ENCODE measurements around the gene MAML2. TPM values are rescaled to one million over a fixed set of nuclear protein-coding genes. Genes with fewer than 3 reads are reported as not detected.

The MAML2 gene
- total RNA-seq, 1 experiment from 2014 or later, result 2.7 TPM

DNA sequence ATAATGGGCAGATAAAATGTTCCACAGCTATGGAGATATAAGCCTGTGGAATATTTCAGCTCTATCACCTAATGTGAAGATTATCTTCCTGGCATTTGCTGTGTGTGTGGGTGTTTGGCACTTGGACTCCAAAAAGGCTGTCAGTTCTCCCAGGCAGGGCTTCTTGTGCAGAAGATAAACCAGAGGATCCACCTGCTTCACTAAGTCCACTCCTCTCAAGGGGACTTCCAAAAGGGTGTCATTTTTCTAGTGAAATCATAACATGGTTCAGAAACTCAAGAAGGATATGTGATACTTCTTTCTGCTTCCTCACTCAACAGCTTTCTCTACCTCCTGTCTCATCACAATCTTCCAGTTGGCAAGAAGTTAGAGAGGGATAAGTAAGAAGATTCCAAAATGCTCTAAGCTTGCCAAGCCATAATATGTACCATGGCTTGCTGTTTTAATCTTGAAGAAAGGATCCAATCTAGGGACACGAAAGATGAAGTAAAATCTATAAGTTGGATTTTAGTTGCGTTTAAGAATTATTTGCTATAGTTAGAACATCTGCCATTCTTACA, 212.9 kb downstream of the MAML2 start:
- no peak overlapping the region for H2AK5ac ChIP-seq (ENCODE audit: insufficient read length, low read length)
- no peaks in the 10 kb centered on the region for H3K4me1 ChIP-seq (ENCODE audit: insufficient read depth, low read length)
- no peak overlapping the region for H2BK20ac ChIP-seq (ENCODE audit: low read depth, low read length, poor library complexity, severe bottlenecking)
- no peak overlapping the region for H3K4me3 Mint-ChIP-seq
- H3K79me1 ChIP-seq (ENCODE audit: insufficient read depth, low read depth, low read length, poor library complexity, severe bottlenecking), result no peaks in the 10 kb centered on the region
- peaks cover 0 to 3% of the 10 kb centered on the region in 2 experiments; a peak in 1 of 4 replicates for H3K4me1 Mint-ChIP-seq
- H2BK12ac ChIP-seq (ENCODE audit: insufficient read length, low read depth, low read length), result no peak overlapping the region
- H3K9ac ChIP-seq (ENCODE audit: extremely low read depth, insufficient read length, low read length), result no peak overlapping the region
- no peaks in the 10 kb centered on the region for H3K79me2 ChIP-seq (ENCODE audit: insufficient read depth, low read length)
- H3K18ac ChIP-seq (ENCODE audit: insufficient read length, low read depth, low read length), result no peak overlapping the region
- WGBS (ENCODE audit: extremely low coverage, insufficient read length, low lambda C conversion rate), result no CpG with 5 or more reads among the region's 2 CpGs
- no peak overlapping the region for H4K8ac ChIP-seq (replicated peaks; ENCODE audit: insufficient read length, low read depth, low read length)
- H3K23ac ChIP-seq (ENCODE audit: insufficient read length, low read depth, low read length), result no peak overlapping the region
- H3T11ph ChIP-seq (ENCODE audit: low read length), result no peak overlapping the region
- no peak overlapping the region for H3K27ac Mint-ChIP-seq
- no peak overlapping the region for H3K4me2 ChIP-seq (ENCODE audit: insufficient read depth, insufficient read length, low read length)
- H3K36me3 Mint-ChIP-seq (ENCODE audit: insufficient read depth in 1 of 3, low read depth in 3 of 3), result no peaks in the 10 kb centered on the region
- H2BK120ac ChIP-seq (ENCODE audit: low read depth, low read length, poor library complexity, severe bottlenecking), result no peak overlapping the region
- H2BK5ac ChIP-seq (ENCODE audit: insufficient read length, low read length), result no peak overlapping the region
- DNase-seq, result no peak
- H4K20me1 ChIP-seq (ENCODE audit: control insufficient read depth, insufficient read depth, insufficient read length), result no peaks in the 10 kb centered on the region
- no peak overlapping the region for H3K14ac ChIP-seq (ENCODE audit: insufficient read depth, low read length)
- no peaks in the 10 kb centered on the region for H3K9me3 ChIP-seq (ENCODE audit: control insufficient read depth, low read depth, low read length)
- no peak overlapping the region for H4K5ac ChIP-seq (ENCODE audit: insufficient read length, low read depth, low read length)
- no peaks in the 10 kb centered on the region for H3K27me3 ChIP-seq (ENCODE audit: insufficient read depth, low read length)
- no peaks in the 10 kb centered on the region for H3K27me3 Mint-ChIP-seq (ENCODE audit: low read depth)
- H4K91ac ChIP-seq (ENCODE audit: insufficient read length, low read depth, low read length), result no peak overlapping the region
- no peak overlapping the region for H3K27ac ChIP-seq (ENCODE audit: insufficient read length, low read depth, low read length)
- no peaks in the 10 kb centered on the region for H3K9me3 Mint-ChIP-seq
- H3K4ac ChIP-seq (ENCODE audit: low read depth, low read length), result no peak overlapping the region
- H3K56ac ChIP-seq (ENCODE audit: insufficient read length, low read depth, low read length), result no peak overlapping the region
- TF ChIP-seq, protein P1, sequence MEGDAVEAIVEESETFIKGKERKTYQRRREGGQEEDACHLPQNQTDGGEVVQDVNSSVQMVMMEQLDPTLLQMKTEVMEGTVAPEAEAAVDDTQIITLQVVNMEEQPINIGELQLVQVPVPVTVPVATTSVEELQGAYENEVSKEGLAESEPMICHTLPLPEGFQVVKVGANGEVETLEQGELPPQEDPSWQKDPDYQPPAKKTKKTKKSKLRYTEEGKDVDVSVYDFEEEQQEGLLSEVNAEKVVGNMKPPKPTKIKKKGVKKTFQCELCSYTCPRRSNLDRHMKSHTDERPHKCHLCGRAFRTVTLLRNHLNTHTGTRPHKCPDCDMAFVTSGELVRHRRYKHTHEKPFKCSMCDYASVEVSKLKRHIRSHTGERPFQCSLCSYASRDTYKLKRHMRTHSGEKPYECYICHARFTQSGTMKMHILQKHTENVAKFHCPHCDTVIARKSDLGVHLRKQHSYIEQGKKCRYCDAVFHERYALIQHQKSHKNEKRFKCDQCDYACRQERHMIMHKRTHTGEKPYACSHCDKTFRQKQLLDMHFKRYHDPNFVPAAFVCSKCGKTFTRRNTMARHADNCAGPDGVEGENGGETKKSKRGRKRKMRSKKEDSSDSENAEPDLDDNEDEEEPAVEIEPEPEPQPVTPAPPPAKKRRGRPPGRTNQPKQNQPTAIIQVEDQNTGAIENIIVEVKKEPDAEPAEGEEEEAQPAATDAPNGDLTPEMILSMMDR (conservative IDR thresholded peaks at IDR 0.05), result no peak
- H2BK15ac ChIP-seq (ENCODE audit: low read depth, low read length), result no peak overlapping the region
- H2AFZ ChIP-seq (ENCODE audit: low read length), result no peak overlapping the region
- no peaks in the 10 kb centered on the region for H3K23me2 ChIP-seq (ENCODE audit: insufficient read length, low read depth, low read length, poor library complexity, severe bottlenecking)
